A549 (cell line): ENCODE measurements around the gene BICDL1.

Source experiments
- CTCF ChIP-seq: fragments of >200 bp; sonication (Bioruptor Twin); formaldehyde crosslinking; IDR thresholded peaks from 3 replicates; pipeline ENCODE4 v1.5.1; 2016
- ELK1 ChIP-seq: fragments of 150-350 bp; IDR thresholded peaks from 2 replicates; pipeline ENCODE4 v1.6.1; 2014; ENCODE audit warnings: low read depth, mild to moderate bottlenecking, low read length
- FOSL2 ChIP-seq, 2 experiments: fragments of 450-650 bp in 1 of 2; fragments of >200 bp in 1 of 2; sonication (Bioruptor Twin) in 1 of 2; formaldehyde crosslinking; IDR thresholded peaks; 2 replicates each; pipeline versions ENCODE4 v1.5.0 to v1.6.1; 2016 to 2020; ENCODE audit warnings: mild to moderate bottlenecking in 1 of 2, moderate library complexity in 1 of 2
- MAZ ChIP-seq: fragments of 150-350 bp; IDR thresholded peaks from 2 replicates; pipeline ENCODE4 v1.6.1; 2014; ENCODE audit warnings: antibody characterized with exemption, low read depth, low read length, borderline replicate concordance
- MYC ChIP-seq: IDR thresholded peaks from 2 replicates; pipeline ENCODE4 v1.6.1; 2012; ENCODE audit warnings: mild to moderate bottlenecking, inconsistent platforms, low read length, improper control_type of control experiment, borderline replicate concordance
- NPAS2 ChIP-seq: fragments of 250-450 bp; sonication (Bioruptor Pico); IDR thresholded peaks from 2 replicates; pipeline ENCODE4 v1.8.0; 2022; ENCODE audit warnings: mild to moderate bottlenecking, moderate library complexity, borderline replicate concordance
- NR3C1 ChIP-seq: fragments of >200 bp; sonication (Bioruptor Twin); formaldehyde crosslinking; IDR thresholded peaks from 3 replicates; pipeline ENCODE4 v1.6.1; 2017
- POLR2A ChIP-seq: IDR thresholded peaks from 2 replicates; pipeline ENCODE4 v1.6.1; 2012; ENCODE audit warnings: mild to moderate bottlenecking, low read length
- RAD21 ChIP-seq, 2 experiments: fragments of >200 bp in 1 of 2; sonication (Bioruptor Twin) in 1 of 2; formaldehyde crosslinking in 1 of 2; IDR thresholded peaks in 1 of 2; conservative IDR thresholded peaks in 1 of 2; 2 replicates in 1 of 2; 3 replicates in 1 of 2; pipeline ENCODE4 v1.6.1; 2012 to 2018; ENCODE audit warnings: inconsistent platforms in 1 of 2
- RFX5 ChIP-seq: fragments of 450-650 bp; IDR thresholded peaks from 2 replicates; pipeline ENCODE4 v1.7.1; 2014; ENCODE audit warnings: antibody characterized with exemption, mild to moderate bottlenecking, moderate library complexity
- SREBF2 ChIP-seq: fragments of 450-650 bp; IDR thresholded peaks from 2 replicates; pipeline ENCODE4 v1.6.1; 2014; ENCODE audit warnings: mild to moderate bottlenecking, moderate library complexity
- TF ChIP-seq, protein P1 (sequence below): IDR thresholded peaks from 2 replicates; pipeline ENCODE4 v1.6.1; 2012
- TF ChIP-seq, protein P2 (sequence below): fragments of 450-650 bp; IDR thresholded peaks from 2 replicates; pipeline ENCODE4 v1.6.1; 2014; ENCODE audit warnings: antibody characterized with exemption

DNA sequence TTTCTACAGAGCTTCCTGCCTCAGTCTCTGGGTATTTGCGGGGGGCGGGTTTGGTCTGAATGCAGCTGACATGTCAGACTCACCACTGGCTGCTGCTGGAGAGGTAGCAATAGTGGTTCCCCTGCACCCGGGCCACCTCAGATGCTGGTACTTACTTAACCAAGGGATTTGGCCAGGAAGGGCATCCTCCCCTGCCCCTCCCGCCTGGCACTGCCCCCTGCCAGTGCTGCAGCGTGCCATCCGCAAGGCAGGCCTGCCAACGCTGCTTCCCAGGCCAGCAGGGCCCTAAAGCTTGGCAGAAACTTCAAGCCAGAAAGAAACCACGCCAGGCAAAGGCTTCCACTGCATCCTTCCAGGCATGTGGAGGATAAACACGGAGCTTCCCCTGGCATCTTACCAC lies 105.4 kb downstream of the BICDL1 start:
- TF ChIP-seq POLR2A = no peak
- TF ChIP-seq, protein P1, sequence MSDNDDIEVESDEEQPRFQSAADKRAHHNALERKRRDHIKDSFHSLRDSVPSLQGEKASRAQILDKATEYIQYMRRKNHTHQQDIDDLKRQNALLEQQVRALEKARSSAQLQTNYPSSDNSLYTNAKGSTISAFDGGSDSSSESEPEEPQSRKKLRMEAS = no peak
- no peak for TF ChIP-seq NR3C1
- no peak for TF ChIP-seq CTCF
- TF ChIP-seq ELK1 = no peak
- no peak for TF ChIP-seq MYC
- no peak for TF ChIP-seq RAD21 (conservative IDR thresholded peaks at IDR 0.05 in 1 of 2, IDR thresholded peaks at IDR 0.05 in 1 of 2)
- TF ChIP-seq NPAS2 (CRISPR knock-in tag) = no peak
- no peak for TF ChIP-seq RFX5
- TF ChIP-seq, protein P2, sequence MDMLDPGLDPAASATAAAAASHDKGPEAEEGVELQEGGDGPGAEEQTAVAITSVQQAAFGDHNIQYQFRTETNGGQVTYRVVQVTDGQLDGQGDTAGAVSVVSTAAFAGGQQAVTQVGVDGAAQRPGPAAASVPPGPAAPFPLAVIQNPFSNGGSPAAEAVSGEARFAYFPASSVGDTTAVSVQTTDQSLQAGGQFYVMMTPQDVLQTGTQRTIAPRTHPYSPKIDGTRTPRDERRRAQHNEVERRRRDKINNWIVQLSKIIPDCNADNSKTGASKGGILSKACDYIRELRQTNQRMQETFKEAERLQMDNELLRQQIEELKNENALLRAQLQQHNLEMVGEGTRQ = no peak
- TF ChIP-seq SREBF2 = no peak
- TF ChIP-seq FOSL2 (IDR thresholded peaks at IDR 0.05) = no peak
- no peak for TF ChIP-seq FOSL2 (CRISPR knock-in tag; IDR thresholded peaks at IDR 0.05)
- TF ChIP-seq MAZ = no peak
